Neural progenitor cell (in vitro differentiated cells): Measurements from ENCODE around the gene TGFBR3. TPM values are rescaled to one million over a fixed set of nuclear protein-coding genes. Genes with fewer than 3 reads are reported as not detected.

Source experiments
- DNase-seq: peaks from one replicate; pipeline ENCODE4 v3.0.0-alpha.2; 2016; ENCODE audit warnings: low spot score
- H2AFZ ChIP-seq: fragments of 200-600 bp; sonication (generic); replicated peaks from 2 replicates; pipeline ENCODE4 v1.6.1; 2016; ENCODE audit warnings: antibody characterized with exemption
- H3F3A ChIP-seq: fragments of 200-600 bp; sonication (generic); 2 replicates; pipeline ENCODE4 v1.6.1; 2016; ENCODE audit warnings: antibody characterized with exemption, low read depth
- H3K27ac ChIP-seq: fragments of 200-600 bp; sonication (generic); 2 replicates; pipeline ENCODE4 v1.5.1; 2016; ENCODE audit warnings: mild to moderate bottlenecking
- H3K27me3 ChIP-seq: fragments of 200-600 bp; sonication (generic); 2 replicates; pipeline ENCODE4 v1.6.1; 2016; ENCODE audit warnings: mild to moderate bottlenecking, moderate library complexity
- H3K36me3 ChIP-seq: fragments of 200-600 bp; sonication (generic); 2 replicates; pipeline ENCODE4 v1.5.1; 2016
- H3K4me1 ChIP-seq: fragments of 200-600 bp; sonication (generic); 2 replicates; pipeline ENCODE4 v1.6.1; 2016; ENCODE audit warnings: mixed run types
- H3K4me2 ChIP-seq: fragments of 200-600 bp; sonication (generic); 2 replicates; pipeline ENCODE4 v1.6.1; 2016
- H3K4me3 ChIP-seq: fragments of 200-600 bp; sonication (generic); 2 replicates; pipeline ENCODE4 v1.5.1; 2016
- H3K79me2 ChIP-seq: fragments of 200-600 bp; sonication (generic); 2 replicates; pipeline ENCODE4 v1.6.1; 2016; ENCODE audit warnings: low read depth
- H3K9ac ChIP-seq: fragments of 200-600 bp; sonication (generic); 2 replicates; pipeline ENCODE4 v1.6.1; 2016
- H3K9me3 ChIP-seq: fragments of 200-600 bp; sonication (generic); 2 replicates; pipeline ENCODE4 v1.5.1; 2016; ENCODE audit warnings: low read depth
- H4K20me1 ChIP-seq: fragments of 200-600 bp; sonication (generic); 2 replicates; pipeline ENCODE4 v1.6.1; 2016; ENCODE audit warnings: low read depth
- H3K27ac Mint-ChIP-seq: 3 replicates; pipeline ENCODE4 v1.8.0; 2021; ENCODE audit warnings: mixed read lengths
- H3K27me3 Mint-ChIP-seq: 2 replicates; pipeline ENCODE4 v1.8.0; 2022; ENCODE audit warnings: low read depth, mild to moderate bottlenecking, inconsistent platforms, moderate library complexity, mixed read lengths; ENCODE audit not compliant: insufficient read depth
- H3K36me3 Mint-ChIP-seq: 3 replicates; pipeline ENCODE4 v1.8.0; 2021; ENCODE audit warnings: mixed read lengths
- H3K4me1 Mint-ChIP-seq: 3 replicates; pipeline ENCODE4 v1.8.0; 2021; ENCODE audit warnings: mixed read lengths
- H3K4me3 Mint-ChIP-seq: 3 replicates; pipeline ENCODE4 v1.8.0; 2021; ENCODE audit warnings: mild to moderate bottlenecking, moderate library complexity, mixed read lengths
- H3K9me3 Mint-ChIP-seq: 3 replicates; pipeline ENCODE4 v1.8.0; 2020; ENCODE audit warnings: mixed read lengths
- EZH2 ChIP-seq: fragments of 200-600 bp; sonication (generic); IDR thresholded peaks from 2 replicates; pipeline ENCODE4 v1.6.1; 2017; ENCODE audit warnings: antibody characterized with exemption, mild to moderate bottlenecking, moderate library complexity
- EZH2phosphoT487 ChIP-seq: fragments of 200-600 bp; sonication (generic); IDR thresholded peaks from 2 replicates; pipeline ENCODE4 v1.6.1; 2017; ENCODE audit warnings: antibody characterized with exemption
- total RNA-seq: library from RNA; depleted of rRNA; stranded (reverse); fragments of >200 nt; gene quantifications from 2 replicates; pipeline ENCODE4 v1.2.3, GENCODE V29; 2015; ENCODE audit warnings: low replicate concordance
- TF ChIP-seq, protein P1 (sequence below): fragments of 200-600 bp; sonication (generic); IDR thresholded peaks from 2 replicates; pipeline ENCODE4 v1.5.1; 2017; ENCODE audit warnings: antibody characterized with exemption, mild to moderate bottlenecking

The TGFBR3 gene
- total RNA-seq, 1 donor from 2014 or later = 11.8 TPM

DNA sequence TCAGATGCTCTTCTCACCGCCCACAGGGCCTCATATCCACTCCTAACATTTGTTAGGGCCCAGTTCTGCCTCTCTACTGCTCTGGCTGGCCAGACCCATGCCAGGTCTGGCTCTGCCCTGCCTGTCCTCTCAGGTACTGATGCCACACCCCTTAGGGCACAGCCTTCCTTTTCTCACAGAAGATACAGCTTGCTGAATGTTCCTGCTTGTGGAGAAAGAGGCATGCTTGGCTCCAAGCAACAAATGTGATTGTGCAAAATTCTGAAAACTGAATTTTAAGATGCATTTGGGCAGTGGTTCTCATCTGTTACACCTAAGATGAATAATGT is 178.1 kb downstream of the TGFBR3 start:
- Mint-ChIP-seq H3K36me3 (peaks cover 4% of the 10 kb centered on the region), H3K27ac (no peak overlapping the region), H3K4me1 (peaks cover 6% of the 10 kb centered on the region), H3K9me3 (peaks cover 3% of the 10 kb centered on the region), H3K27me3 (peaks cover 2% of the 10 kb centered on the region), H3K4me3 (no peak overlapping the region)
- H3K36me3 ChIP-seq = no peaks in the 10 kb centered on the region
- peaks cover 8% of the 10 kb centered on the region for H3K4me1 ChIP-seq
- H3K27me3 ChIP-seq = no peaks in the 10 kb centered on the region
- no peak overlapping the region for H2AFZ ChIP-seq
- DNase-seq = no peak
- no peak overlapping the region for H3K4me3 ChIP-seq
- H3K79me2 ChIP-seq = no peaks in the 10 kb centered on the region
- no peak overlapping the region for H3K9ac ChIP-seq
- TF ChIP-seq EZH2 (no peak), EZH2phosphoT487 (no peak)
- TF ChIP-seq, protein P1, sequence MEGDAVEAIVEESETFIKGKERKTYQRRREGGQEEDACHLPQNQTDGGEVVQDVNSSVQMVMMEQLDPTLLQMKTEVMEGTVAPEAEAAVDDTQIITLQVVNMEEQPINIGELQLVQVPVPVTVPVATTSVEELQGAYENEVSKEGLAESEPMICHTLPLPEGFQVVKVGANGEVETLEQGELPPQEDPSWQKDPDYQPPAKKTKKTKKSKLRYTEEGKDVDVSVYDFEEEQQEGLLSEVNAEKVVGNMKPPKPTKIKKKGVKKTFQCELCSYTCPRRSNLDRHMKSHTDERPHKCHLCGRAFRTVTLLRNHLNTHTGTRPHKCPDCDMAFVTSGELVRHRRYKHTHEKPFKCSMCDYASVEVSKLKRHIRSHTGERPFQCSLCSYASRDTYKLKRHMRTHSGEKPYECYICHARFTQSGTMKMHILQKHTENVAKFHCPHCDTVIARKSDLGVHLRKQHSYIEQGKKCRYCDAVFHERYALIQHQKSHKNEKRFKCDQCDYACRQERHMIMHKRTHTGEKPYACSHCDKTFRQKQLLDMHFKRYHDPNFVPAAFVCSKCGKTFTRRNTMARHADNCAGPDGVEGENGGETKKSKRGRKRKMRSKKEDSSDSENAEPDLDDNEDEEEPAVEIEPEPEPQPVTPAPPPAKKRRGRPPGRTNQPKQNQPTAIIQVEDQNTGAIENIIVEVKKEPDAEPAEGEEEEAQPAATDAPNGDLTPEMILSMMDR = no peak
- H3K9me3 ChIP-seq = no peaks in the 10 kb centered on the region
- H3F3A ChIP-seq = no peaks in the 10 kb centered on the region
- no peaks in the 10 kb centered on the region for H4K20me1 ChIP-seq
- H3K4me2 ChIP-seq = no peak overlapping the region
- H3K27ac ChIP-seq = no peak overlapping the region

DNA sequence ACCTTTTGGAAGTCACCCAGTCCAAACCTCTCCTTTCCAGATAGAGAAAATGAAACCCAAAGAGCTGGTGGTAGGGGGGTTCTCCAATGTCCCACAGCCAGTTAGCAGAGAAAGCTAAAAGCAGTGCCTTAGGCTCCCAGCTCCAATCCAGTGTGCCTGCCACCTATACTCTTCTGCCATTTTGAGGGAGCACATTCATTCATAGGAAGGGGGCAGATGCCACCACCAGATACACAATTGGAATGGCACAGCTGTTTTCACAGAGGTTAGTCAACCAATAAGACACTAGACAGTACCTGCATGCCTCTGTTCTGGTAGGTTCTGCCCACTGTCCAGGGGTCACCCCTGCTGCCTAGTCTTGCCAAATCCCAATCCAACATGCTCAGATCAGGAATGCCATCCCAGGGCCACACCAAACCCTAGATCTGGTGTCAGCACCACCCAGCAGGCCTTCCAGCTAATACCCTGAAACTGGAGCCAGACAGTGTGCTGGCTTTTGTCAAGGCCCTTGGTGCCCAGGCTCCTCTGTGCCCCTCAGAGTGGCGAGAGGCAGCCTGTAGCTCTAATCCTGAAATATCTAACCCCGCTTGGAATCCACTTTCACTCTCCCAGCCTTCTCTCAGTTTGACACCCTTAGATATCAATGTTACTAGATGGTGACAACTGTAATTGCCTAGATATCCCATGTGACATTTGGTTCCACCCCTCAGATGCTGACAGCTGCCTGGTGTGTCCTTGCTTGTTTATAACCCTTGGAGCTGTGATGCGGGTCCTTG is 178.6 kb downstream of the TGFBR3 start:
- Histone ChIP-seq H3K36me3 (no peaks in the 10 kb centered on the region), H4K20me1 (no peaks in the 10 kb centered on the region), H3F3A (no peaks in the 10 kb centered on the region), H3K27me3 (no peaks in the 10 kb centered on the region), H3K4me2 (no peak overlapping the region), H3K9me3 (no peaks in the 10 kb centered on the region), H3K79me2 (no peaks in the 10 kb centered on the region), H2AFZ (no peak overlapping the region), H3K9ac (no peak overlapping the region), H3K27ac (no peak overlapping the region), H3K4me1 (peaks cover 8% of the 10 kb centered on the region), H3K4me3 (no peak overlapping the region)
- Mint-ChIP-seq H3K4me1 (peaks cover 6% of the 10 kb centered on the region), H3K4me3 (no peak overlapping the region), H3K9me3 (peaks cover 3% of the 10 kb centered on the region), H3K27me3 (peaks cover 2% of the 10 kb centered on the region), H3K27ac (no peak overlapping the region), H3K36me3 (peaks cover 4% of the 10 kb centered on the region)
- TF ChIP-seq, protein P1 = no peak
- TF ChIP-seq EZH2phosphoT487 (no peak), EZH2 (no peak)
- DNase-seq = no peak

DNA sequence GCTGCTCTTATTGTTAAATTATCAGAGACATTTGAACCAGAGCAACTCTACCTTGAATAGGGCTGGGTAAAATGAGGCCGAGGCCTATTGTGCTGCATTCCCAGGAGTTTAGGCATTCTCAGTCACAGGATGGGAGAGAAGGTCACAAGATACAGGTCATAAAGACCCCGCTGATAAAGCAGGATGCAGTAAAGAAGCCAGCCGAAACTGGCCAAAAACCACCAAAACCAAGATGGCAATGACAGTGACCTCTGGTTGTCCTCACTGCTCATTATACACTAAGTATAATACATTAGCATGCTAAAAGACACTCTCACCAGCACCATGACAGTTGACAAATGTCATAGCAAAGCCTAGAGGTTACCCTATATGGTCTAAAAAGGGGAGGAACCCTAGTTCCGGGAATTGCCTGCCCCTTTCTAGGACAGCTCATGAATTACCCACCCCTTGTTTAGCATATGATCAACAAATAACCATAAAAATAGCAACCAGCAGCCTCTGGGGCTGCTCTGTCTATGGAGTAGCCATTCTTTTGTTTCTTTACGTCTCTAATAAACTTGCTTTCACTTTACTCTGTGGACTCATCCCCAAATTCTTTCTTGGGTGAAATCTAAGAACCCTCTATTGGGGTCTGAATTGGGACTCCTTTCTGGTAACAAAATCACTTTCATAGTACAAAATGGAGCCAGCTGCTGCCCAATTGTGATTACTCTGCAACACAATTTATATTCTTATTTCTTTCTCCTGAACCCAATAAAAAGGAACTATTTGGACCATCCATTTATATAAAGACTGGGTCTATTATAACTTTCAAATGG is 179.6 kb downstream of the TGFBR3 start:
- no peaks in the 10 kb centered on the region for H3K79me2 ChIP-seq
- H3K4me1 Mint-ChIP-seq = peaks cover 4% of the 10 kb centered on the region
- peaks cover 8% of the 10 kb centered on the region for H3K4me1 ChIP-seq
- H3K36me3 ChIP-seq = no peaks in the 10 kb centered on the region
- no peaks in the 10 kb centered on the region for H3F3A ChIP-seq
- H3K4me3 ChIP-seq = no peak overlapping the region
- peaks cover 4% of the 10 kb centered on the region for H3K27me3 Mint-ChIP-seq
- no peak overlapping the region for H2AFZ ChIP-seq
- H4K20me1 ChIP-seq = no peaks in the 10 kb centered on the region
- no peak overlapping the region for H3K4me3 Mint-ChIP-seq
- no peak overlapping the region for H3K9ac ChIP-seq
- no peak overlapping the region for H3K27ac Mint-ChIP-seq
- no peaks in the 10 kb centered on the region for H3K27me3 ChIP-seq
- no peak for DNase-seq
- peaks cover 3% of the 10 kb centered on the region for H3K9me3 Mint-ChIP-seq
- no peaks in the 10 kb centered on the region for H3K9me3 ChIP-seq
- H3K36me3 Mint-ChIP-seq = peaks cover 8% of the 10 kb centered on the region
- no peak overlapping the region for H3K27ac ChIP-seq
- TF ChIP-seq, protein P1 = no peak
- no peak for TF ChIP-seq EZH2
- TF ChIP-seq EZH2phosphoT487 = no peak
- no peak overlapping the region for H3K4me2 ChIP-seq
